Measurements from ENCODE around the gene WDR64. TPM values are rescaled to one million over a fixed set of nuclear protein-coding genes. Genes with fewer than 3 reads are reported as not detected.
A peak's percentile ranks its signal among the peaks of the same experiment; 100 is the strongest.

The WDR64 gene
- total and polyA plus RNA-seq, 2 of the 13 experiments (the other 11 are each of a cell fraction or from before 2014, with no cell fraction given) = not detected

- no peak for TF ChIP-seq SRSF9 (IDR thresholded peaks at IDR 0.05; ENCODE audit: borderline replicate concordance, insufficient read depth, low read depth, low read length, poor library complexity, severe bottlenecking)
- no peak for TF ChIP-seq ZNF574 (CRISPR knock-in tag; IDR thresholded peaks at IDR 0.05)
- no peak for TF ChIP-seq POLR2A (IDR thresholded peaks at IDR 0.05; ENCODE audit: insufficient read depth in 1 of 2, low read depth in 2 of 2, low read length in 2 of 2)
- no peak for TF ChIP-seq DBP (CRISPR knock-in tag; IDR thresholded peaks at IDR 0.05; ENCODE audit: not compliant biosample characterization)
- no peak for TF ChIP-seq ZNF275 (CRISPR knock-in tag; IDR thresholded peaks at IDR 0.05; ENCODE audit: borderline replicate concordance)
- no peak for TF ChIP-seq CHD2 (IDR thresholded peaks at IDR 0.05; ENCODE audit: low read depth, low read length)
- TF ChIP-seq HNRNPK (IDR thresholded peaks at IDR 0.05; ENCODE audit: low read depth, low read length, poor library complexity, severe bottlenecking) = no peak
- TF ChIP-seq HDAC6 (IDR thresholded peaks at IDR 0.05; ENCODE audit: low read depth, low read length) = no peak
- TF ChIP-seq ADNP (CRISPR knock-in tag; IDR thresholded peaks at IDR 0.05) = no peak
- TF ChIP-seq NCOR1 (IDR thresholded peaks at IDR 0.05; ENCODE audit: borderline replicate concordance, low read length) = peak; percentile 35; the same call in 1 of the 2 replicates
- 0 out of 2 replicates have a peak, but pooled peaks have one; percentile 32 for TF ChIP-seq HNF4G (IDR thresholded peaks at IDR 0.05; ENCODE audit: borderline replicate concordance, low read depth, low read length)
- no peak for TF ChIP-seq HNF4G (CRISPR knock-in tag; IDR thresholded peaks at IDR 0.05; ENCODE audit: borderline replicate concordance, low read depth)
Measured at GRCh38 chr1:241642593-241642944, 9.5 kb upstream of the WDR64 start (continued).
